Calu3 (cell line): ENCODE data around the gene F12. TPM values are rescaled to one million over a fixed set of nuclear protein-coding genes. Genes with fewer than 3 reads are reported as not detected.
A peak's percentile ranks its signal among the peaks of the same experiment; 100 is the strongest.

Experiments
- BruUV-seq: library from RNA; stranded (reverse); fragments of 400-500 nt; replicated peaks from 2 replicates; lab custom pipeline; 2021; lab: Mats Ljungman, UMichigan
- CTCF ChIA-PET: fragments of 300-600 bp; sonication (Branson Sonifier 250); formaldehyde crosslinking; loops from one replicate; lab custom pipeline; 2022; ENCODE audit warnings: antibody characterized with exemption; lab: Charles Lee
- DNase-seq: peaks from one replicate; pipeline ENCODE4 v3.0.0; 2022
- H3K27ac Mint-ChIP-seq: one replicate; pipeline ENCODE4 v1.8.0; 2022; ENCODE audit warnings: mixed read lengths; ENCODE audit not compliant: unreplicated experiment
- H3K27me3 Mint-ChIP-seq: one replicate; pipeline ENCODE4 v1.8.0; 2022; ENCODE audit warnings: mixed read lengths; ENCODE audit not compliant: unreplicated experiment
- H3K36me3 Mint-ChIP-seq: one replicate; pipeline ENCODE4 v1.8.0; 2022; ENCODE audit warnings: mild to moderate bottlenecking, moderate library complexity, mixed read lengths; ENCODE audit not compliant: insufficient read depth, unreplicated experiment
- H3K4me1 Mint-ChIP-seq: one replicate; pipeline ENCODE4 v1.8.0; 2022; ENCODE audit warnings: mild to moderate bottlenecking, low read depth, mixed read lengths; ENCODE audit not compliant: unreplicated experiment
- H3K4me3 Mint-ChIP-seq: one replicate; pipeline ENCODE4 v1.8.0; 2022; ENCODE audit warnings: mild to moderate bottlenecking, low read depth, moderate library complexity, mixed read lengths; ENCODE audit not compliant: unreplicated experiment
- H3K9me3 Mint-ChIP-seq: one replicate; pipeline ENCODE4 v1.8.0; 2022; ENCODE audit warnings: low read depth, mixed read lengths; ENCODE audit not compliant: unreplicated experiment
- CTCF ChIP-seq: fragments of 200-600 bp; IDR thresholded peaks from one replicate; pipeline ENCODE4 v1.8.0; 2022; ENCODE audit warnings: antibody characterized with exemption; ENCODE audit not compliant: unreplicated experiment
- intact Hi-C: fragments of 100-400 bp; cut with micrococcal nuclease; formaldehyde crosslinking; loops from one replicate; pipeline ENCODE4 v1.10.0; 2022; ENCODE audit not compliant: unreplicated experiment
- total RNA-seq: library from RNA; stranded (reverse); gene quantifications from 2 replicates; pipeline ENCODE4 v1.2.3, GENCODE V29; 2022

The F12 gene
- total RNA-seq, 1 experiment from 2014 or later = 14.3 TPM

GRCh38 chr5:177456976-177457851 lies 47.9 kb upstream of the F12 start:
- Mint-ChIP-seq H3K36me3 (peaks cover 93% of the 10 kb centered on the region), H3K9me3 (no peaks in the 10 kb centered on the region), H3K4me3 (peak overlapping the region; percentile 77), H3K4me1 (peaks cover 33% of the 10 kb centered on the region), H3K27ac (peak overlapping the region; percentile 80), H3K27me3 (no peaks in the 10 kb centered on the region)
- DNase-seq = peak; percentile 93
- TF ChIP-seq CTCF = peak; percentile 61
- BruUV-seq = TSS peak; percentile 9
- CTCF ChIA-PET = interaction anchor here (0.8 to 5.1 kb wide), 12 partner anchors 12 to 145 kb away, joined by 3 to 80 read pairs (median 4); partner anchors contain the start of gene PDLIM7
- intact Hi-C loops = loop anchor here (2.0 to 10.0 kb wide), 2 partner anchors 40 to 342 kb away; partner anchors contain the start of gene PDLIM7

- peaks cover 39% of the 10 kb centered on the region for H3K4me1 Mint-ChIP-seq
- CTCF ChIA-PET = interaction anchor here (1.3 to 5.1 kb wide), 3 partner anchors 39 to 144 kb away, joined by 5 to 80 read pairs (median 18); partner anchors contain the start of gene PDLIM7
- intact Hi-C loops = loop anchor here (2.0 to 10.0 kb wide), 2 partner anchors 40 to 342 kb away; partner anchors contain the start of gene PDLIM7
- no peak for DNase-seq
- BruUV-seq = no TSS peak
- H3K27ac Mint-ChIP-seq = peak overlapping the region; percentile 80
- no peaks in the 10 kb centered on the region for H3K9me3 Mint-ChIP-seq
- no peak for TF ChIP-seq CTCF
- H3K27me3 Mint-ChIP-seq = no peaks in the 10 kb centered on the region
- peaks cover 92% of the 10 kb centered on the region for H3K36me3 Mint-ChIP-seq
- H3K4me3 Mint-ChIP-seq = peak overlapping the region; percentile 77
Observed at GRCh38 chr5:177456591-177456964, 47.2 kb upstream of the F12 start.

- CTCF ChIA-PET = interaction anchor here (0.6 to 5.1 kb wide), 18 partner anchors 12 to 330 kb away, joined by 3 to 80 read pairs (median 5); partner anchors contain the start of gene PDLIM7
- intact Hi-C loops = loop anchor here (2.0 to 10.0 kb wide), 3 partner anchors 41 to 341 kb away; partner anchors contain the start of gene PDLIM7
- H3K4me1 Mint-ChIP-seq = peaks cover 40% of the 10 kb centered on the region
- DNase-seq = peak; percentile 96
- no peaks in the 10 kb centered on the region for H3K9me3 Mint-ChIP-seq
- H3K4me3 Mint-ChIP-seq = peak overlapping the region; percentile 77
- H3K36me3 Mint-ChIP-seq = peaks cover 88% of the 10 kb centered on the region
- peak overlapping the region; percentile 80 for H3K27ac Mint-ChIP-seq
- no peaks in the 10 kb centered on the region for H3K27me3 Mint-ChIP-seq
- TSS peak; percentile 93 for BruUV-seq
- TF ChIP-seq CTCF = peak; percentile 96
Observed at GRCh38 chr5:177455661-177456590, 46.6 kb upstream of the F12 start.
